ENCODE results near the gene NDUFAF8. TPM values are rescaled to one million over a fixed set of nuclear protein-coding genes. Genes with fewer than 3 reads are reported as not detected.

NDUFAF8 gene
- total RNA-seq, 4 donors from 2014 or later: 17.8 to 39.4 (median 25.9) TPM

DNA sequence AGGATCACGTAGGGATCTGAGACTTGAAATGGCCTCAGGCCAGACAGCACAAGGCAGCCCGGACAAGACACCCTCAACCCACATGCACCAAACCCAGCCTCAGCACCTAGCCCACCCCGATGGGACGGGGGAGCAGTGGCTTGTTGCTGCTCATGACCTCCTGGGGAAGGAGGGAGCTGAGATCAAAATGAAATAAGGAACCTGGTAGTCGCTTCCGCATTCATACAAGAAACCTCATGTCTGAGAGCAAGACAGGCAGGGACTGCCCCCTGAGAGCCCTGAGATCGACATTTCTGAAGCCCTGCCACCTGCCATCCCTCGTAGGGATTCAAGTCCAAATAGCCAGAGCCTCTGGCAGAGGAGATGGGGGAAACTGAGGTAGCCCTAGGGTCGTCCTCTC lies 10.7 kb upstream of the NDUFAF8 start:
- H3K36me3 ChIP-seq: peaks cover 48% of the 10 kb centered on the region
- H3K27ac ChIP-seq: no peak overlapping the region
- H3K27me3 ChIP-seq: no peaks in the 10 kb centered on the region
- H3K4me3 ChIP-seq: no peak overlapping the region
- H3K9me3 ChIP-seq: no peaks in the 10 kb centered on the region
- TF ChIP-seq, protein P1, sequence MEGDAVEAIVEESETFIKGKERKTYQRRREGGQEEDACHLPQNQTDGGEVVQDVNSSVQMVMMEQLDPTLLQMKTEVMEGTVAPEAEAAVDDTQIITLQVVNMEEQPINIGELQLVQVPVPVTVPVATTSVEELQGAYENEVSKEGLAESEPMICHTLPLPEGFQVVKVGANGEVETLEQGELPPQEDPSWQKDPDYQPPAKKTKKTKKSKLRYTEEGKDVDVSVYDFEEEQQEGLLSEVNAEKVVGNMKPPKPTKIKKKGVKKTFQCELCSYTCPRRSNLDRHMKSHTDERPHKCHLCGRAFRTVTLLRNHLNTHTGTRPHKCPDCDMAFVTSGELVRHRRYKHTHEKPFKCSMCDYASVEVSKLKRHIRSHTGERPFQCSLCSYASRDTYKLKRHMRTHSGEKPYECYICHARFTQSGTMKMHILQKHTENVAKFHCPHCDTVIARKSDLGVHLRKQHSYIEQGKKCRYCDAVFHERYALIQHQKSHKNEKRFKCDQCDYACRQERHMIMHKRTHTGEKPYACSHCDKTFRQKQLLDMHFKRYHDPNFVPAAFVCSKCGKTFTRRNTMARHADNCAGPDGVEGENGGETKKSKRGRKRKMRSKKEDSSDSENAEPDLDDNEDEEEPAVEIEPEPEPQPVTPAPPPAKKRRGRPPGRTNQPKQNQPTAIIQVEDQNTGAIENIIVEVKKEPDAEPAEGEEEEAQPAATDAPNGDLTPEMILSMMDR (IDR thresholded peaks at IDR 0.05): no peak
- TF ChIP-seq EP300 (IDR thresholded peaks at IDR 0.05) (no peak), POLR2AphosphoS5 (IDR thresholded peaks at IDR 0.05) (no peak), POLR2A (IDR thresholded peaks at IDR 0.05) (no peak)
- 74% methylated on average over 8 of the region's 9 CpGs for WGBS
- H3K4me1 ChIP-seq: peaks cover 4% of the 10 kb centered on the region
- DNase-seq (ENCODE audit: low spot score in 2 of 2): no peak

DNA sequence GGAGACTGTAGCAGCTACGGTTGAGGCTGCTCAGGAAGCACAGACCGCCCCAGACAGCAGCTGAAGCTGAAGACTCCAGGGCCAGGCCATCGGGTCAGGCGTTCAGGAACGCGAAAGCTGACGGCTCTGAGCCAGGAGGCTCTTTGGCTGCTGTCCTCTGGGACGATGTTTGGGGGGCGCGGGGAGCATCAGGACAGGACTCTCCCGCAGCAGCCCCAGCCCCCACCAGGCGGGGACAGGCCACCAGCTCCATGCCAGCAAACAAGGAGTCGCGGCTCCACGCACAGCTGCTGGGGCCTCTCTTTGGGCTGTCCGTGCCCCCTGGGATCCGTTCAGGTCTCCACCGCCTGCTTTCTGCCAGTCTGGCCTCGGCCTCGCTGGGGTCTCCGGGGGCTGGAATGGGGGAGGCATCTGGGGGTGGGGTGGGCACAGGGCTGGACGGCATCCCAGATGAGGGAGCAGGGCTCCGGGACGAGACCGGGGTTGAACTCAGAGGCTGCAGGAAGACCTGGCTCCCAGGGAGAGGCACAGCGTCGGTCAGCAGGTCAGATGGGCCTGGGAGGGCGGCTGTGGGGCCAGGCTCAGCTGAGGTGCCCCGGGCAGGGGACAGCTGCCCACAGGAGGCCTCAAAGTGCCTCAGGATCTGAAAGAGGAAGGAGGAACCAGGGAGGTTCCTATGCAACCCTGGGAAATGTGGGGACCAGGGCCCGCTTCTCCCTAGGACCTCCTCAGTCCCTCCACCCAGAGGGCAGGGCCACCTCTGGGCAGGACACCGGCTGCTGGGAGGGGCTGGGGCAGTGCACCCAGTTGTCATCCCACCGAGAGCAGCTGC lies 10.1 kb upstream of the NDUFAF8 start:
- Histone ChIP-seq H3K27ac (no peak overlapping the region), H3K4me1 (no peaks in the 10 kb centered on the region), H3K9me3 (no peaks in the 10 kb centered on the region), H3K4me3 (no peak overlapping the region), H3K27me3 (no peaks in the 10 kb centered on the region), H3K36me3 (peaks cover 54% of the 10 kb centered on the region)
- WGBS: 89% methylated on average over 18 of the region's 32 CpGs
- TF ChIP-seq, protein P1 (IDR thresholded peaks at IDR 0.05): no peak
- TF ChIP-seq POLR2A (IDR thresholded peaks at IDR 0.05) (no peak), EP300 (IDR thresholded peaks at IDR 0.05) (no peak), POLR2AphosphoS5 (IDR thresholded peaks at IDR 0.05) (no peak)
- no peak for DNase-seq (ENCODE audit: low spot score in 2 of 2)

DNA sequence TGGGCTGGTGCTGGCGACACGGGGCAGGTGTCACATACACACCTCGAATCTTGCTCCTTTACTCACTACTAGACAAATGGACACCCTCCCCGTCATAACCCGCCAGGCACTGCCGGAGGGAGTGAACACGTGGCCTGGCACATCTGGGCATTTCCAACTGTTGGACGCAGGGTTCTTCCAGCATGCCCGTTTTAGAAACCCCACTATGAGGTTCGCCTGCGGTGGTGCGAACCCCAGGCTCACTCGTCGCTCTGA lies 9.5 kb upstream of the NDUFAF8 start:
- no peak overlapping the region for H3K4me3 ChIP-seq
- no peaks in the 10 kb centered on the region for H3K9me3 ChIP-seq
- no peaks in the 10 kb centered on the region for H3K4me1 ChIP-seq
- TF ChIP-seq POLR2A (IDR thresholded peaks at IDR 0.05): no peak
- TF ChIP-seq POLR2AphosphoS5 (IDR thresholded peaks at IDR 0.05): no peak
- no peak for TF ChIP-seq EP300 (IDR thresholded peaks at IDR 0.05)
- TF ChIP-seq, protein P1 (IDR thresholded peaks at IDR 0.05): no peak
- H3K36me3 ChIP-seq: peaks cover 56% of the 10 kb centered on the region
- 94% methylated on average over 14 of the region's 14 CpGs for WGBS
- no peaks in the 10 kb centered on the region for H3K27me3 ChIP-seq
- DNase-seq (ENCODE audit: low spot score in 2 of 2): no peak
- H3K27ac ChIP-seq: no peak overlapping the region

DNA sequence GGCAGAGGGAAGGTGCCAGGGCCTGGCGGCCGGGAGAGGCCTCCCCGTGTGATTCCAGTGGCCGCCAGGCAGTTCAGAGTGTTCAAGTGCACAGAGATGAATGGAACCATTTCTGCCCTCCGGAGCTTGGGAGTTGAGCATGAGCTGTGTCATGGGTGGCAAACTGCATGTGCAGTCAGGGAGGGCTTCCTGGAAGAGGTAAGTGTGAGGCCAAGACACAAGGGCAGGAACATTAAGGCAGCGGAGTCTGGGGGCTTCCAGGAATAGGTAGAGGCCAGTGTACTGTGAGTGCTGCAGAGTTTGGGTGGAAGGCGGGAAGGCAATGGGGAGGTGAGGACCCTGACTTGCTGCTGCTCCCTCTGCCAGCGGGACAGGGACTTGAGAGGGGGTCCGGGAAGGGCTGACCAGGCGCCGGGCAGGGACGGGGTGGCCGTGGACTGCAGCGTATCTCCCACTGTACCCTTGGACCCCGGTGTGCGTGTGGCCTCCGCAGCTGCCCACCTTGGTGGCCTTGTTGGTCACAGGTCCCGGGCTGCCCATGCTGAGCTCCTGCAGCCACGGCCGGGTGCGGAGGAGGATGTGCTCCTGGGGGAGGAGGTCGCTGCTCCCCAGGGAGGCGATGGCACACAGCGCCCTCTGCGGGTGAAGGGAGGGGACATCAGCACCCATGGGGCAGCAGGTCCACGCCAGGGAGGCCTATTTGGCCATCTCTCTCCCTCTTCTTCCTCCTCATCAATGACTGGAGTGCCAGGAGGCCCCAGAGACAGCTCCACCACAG lies 8.9 kb upstream of the NDUFAF8 start:
- Histone ChIP-seq H3K9me3 (no peaks in the 10 kb centered on the region), H3K4me3 (no peak overlapping the region), H3K27me3 (no peaks in the 10 kb centered on the region), H3K4me1 (no peaks in the 10 kb centered on the region), H3K27ac (no peak overlapping the region), H3K36me3 (peaks cover 56% of the 10 kb centered on the region)
- 87% methylated on average over 22 of the region's 26 CpGs for WGBS
- TF ChIP-seq, protein P1 (IDR thresholded peaks at IDR 0.05): peak in 1 of 2 donors; percentile 13
- no peak for TF ChIP-seq EP300 (IDR thresholded peaks at IDR 0.05)
- no peak for DNase-seq (ENCODE audit: low spot score in 2 of 2)

DNA sequence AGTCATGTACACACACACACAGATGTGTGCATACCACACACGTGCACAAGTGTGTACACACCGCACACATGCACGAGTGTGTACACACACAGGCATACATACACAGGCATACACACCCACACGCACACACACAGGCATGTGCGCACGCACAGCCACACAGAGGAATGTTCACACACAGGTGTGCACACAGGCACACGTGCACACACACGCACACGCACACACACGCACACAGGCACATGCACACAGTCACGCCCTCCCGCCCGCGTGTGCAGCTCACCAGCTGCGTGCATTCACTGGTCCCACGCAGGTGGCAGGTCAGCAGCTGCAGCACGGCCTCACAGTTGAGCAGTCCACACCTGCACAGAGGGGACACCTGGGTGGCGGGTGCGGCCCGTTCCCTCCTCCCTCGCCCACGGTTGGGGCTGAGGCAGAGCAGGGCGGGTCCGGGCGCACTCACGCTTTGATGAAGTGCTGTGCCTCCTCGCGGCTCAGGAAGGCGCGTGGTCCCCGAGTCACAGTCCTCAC lies 7.9 kb upstream of the NDUFAF8 start:
- no peaks in the 10 kb centered on the region for H3K4me1 ChIP-seq
- no peak overlapping the region for H3K4me3 ChIP-seq
- H3K27me3 ChIP-seq: no peaks in the 10 kb centered on the region
- no peaks in the 10 kb centered on the region for H3K9me3 ChIP-seq
- WGBS: 97% methylated on average over 7 of the region's 31 CpGs
- H3K27ac ChIP-seq: no peak overlapping the region
- no peak for TF ChIP-seq EP300 (IDR thresholded peaks at IDR 0.05)
- TF ChIP-seq, protein P1 (IDR thresholded peaks at IDR 0.05): no peak
- no peak for TF ChIP-seq POLR2A (IDR thresholded peaks at IDR 0.05)
- H3K36me3 ChIP-seq: peaks cover 59% of the 10 kb centered on the region
- no peak for DNase-seq (ENCODE audit: low spot score in 2 of 2)
